Frontal cortex (tissue), 4 donors: ENCODE data around the gene SCUBE3. TPM values are rescaled to one million over a fixed set of nuclear protein-coding genes. Genes with fewer than 3 reads are reported as not detected.
A peak's percentile ranks its signal among the peaks of the same experiment; 100 is the strongest.

Experiments
- DNase-seq, 2 donors: peaks; one replicate each; pipeline ENCODE4 v3.0.0; 2012; ENCODE audit warnings: low spot score in 2 of 2
- FAIRE-seq: peaks from 2 replicates; lab custom pipeline; 2012; peaks lifted over from hg19 to GRCh38; lab: Jason Lieb, UNC
- total RNA-seq: library from RNA; depleted of rRNA; stranded (reverse); fragments of >200 nt; gene quantifications from one replicate; pipeline ENCODE4 v1.2.3, GENCODE V29; 2014
- donor health status: control.
- donor health status: control.
- donor health status: control.

SCUBE3 gene
- total RNA-seq, 1 donor from 2014 or later: 1.6 TPM

GRCh38 chr6:35260591-35261570, 47.1 kb downstream of the SCUBE3 start:
- no peak for DNase-seq
- FAIRE-seq: no peak

GRCh38 chr6:35262596-35262995, 48.8 kb downstream of the SCUBE3 start:
- DNase-seq (no peak), FAIRE-seq (no peak)

- no peak for DNase-seq
- FAIRE-seq: no peak
Measured at GRCh38 chr6:35264550-35265274, 51.0 kb downstream of the SCUBE3 start.

- FAIRE-seq: no peak
- DNase-seq: no peak
Measured at GRCh38 chr6:35265523-35265922, 51.8 kb downstream of the SCUBE3 start.

- no peak for FAIRE-seq
- DNase-seq: no peak
Measured at GRCh38 chr6:35267446-35267845, 53.7 kb downstream of the SCUBE3 start.

- DNase-seq (no peak), FAIRE-seq (no peak)
Measured at GRCh38 chr6:35267897-35268296, 54.1 kb downstream of the SCUBE3 start.

GRCh38 chr6:35272005-35272404, 58.2 kb downstream of the SCUBE3 start:
- FAIRE-seq: no peak
- DNase-seq: no peak

GRCh38 chr6:35273822-35274559, 60.2 kb downstream of the SCUBE3 start:
- DNase-seq (no peak), FAIRE-seq (no peak)

- no peak for DNase-seq
- FAIRE-seq: no peak
Measured at GRCh38 chr6:35275744-35276260, 62.0 kb downstream of the SCUBE3 start.

GRCh38 chr6:35278708-35279107, 65.0 kb downstream of the SCUBE3 start:
- no peak for DNase-seq
- FAIRE-seq: no peak

GRCh38 chr6:35280903-35281302, 67.1 kb downstream of the SCUBE3 start:
- no peak for FAIRE-seq
- DNase-seq: no peak

- FAIRE-seq: no peak
- DNase-seq: no peak
Measured at GRCh38 chr6:35282472-35282871, 68.7 kb downstream of the SCUBE3 start.

- DNase-seq: no peak
- no peak for FAIRE-seq
Measured at GRCh38 chr6:35283361-35283760, 69.6 kb downstream of the SCUBE3 start.

- no peak for DNase-seq
- no peak for FAIRE-seq
Measured at GRCh38 chr6:35287671-35288396, 74.1 kb downstream of the SCUBE3 start.

GRCh38 chr6:35288834-35289233, 75.1 kb downstream of the SCUBE3 start:
- no peak for FAIRE-seq
- DNase-seq: no peak

GRCh38 chr6:35291491-35291890, 77.7 kb downstream of the SCUBE3 start:
- FAIRE-seq (no peak), DNase-seq (no peak)

GRCh38 chr6:35292494-35292893, 78.7 kb downstream of the SCUBE3 start:
- FAIRE-seq (no peak), DNase-seq (no peak)

- FAIRE-seq (no peak), DNase-seq (no peak)
Measured at GRCh38 chr6:35293681-35294080, 79.9 kb downstream of the SCUBE3 start.

- no peak for FAIRE-seq
- peak; percentile 55 to 75 for DNase-seq
Measured at GRCh38 chr6:35294308-35294945, 80.7 kb downstream of the SCUBE3 start.
